Muscle layer of duodenum (tissue), 2 donors: ENCODE data around the gene AGBL4.

Experiments
- H3K27ac ChIP-seq: one replicate; pipeline ENCODE4 v1.7.0; 2013; ENCODE audit warnings: mild to moderate bottlenecking, low read length
- H3K27me3 ChIP-seq: one replicate; pipeline ENCODE4 v1.7.0; 2013; ENCODE audit warnings: low read depth, mild to moderate bottlenecking, control low read depth, low read length
- H3K36me3 ChIP-seq, 2 donors: one replicate each; pipeline ENCODE4 v1.7.0; 2013; ENCODE audit warnings: low read length in 2 of 2, control low read depth in 1 of 2, mild to moderate bottlenecking in 1 of 2; ENCODE audit not compliant: insufficient read depth in 2 of 2, control insufficient read depth in 1 of 2
- H3K4me1 ChIP-seq, 2 donors: one replicate each; pipeline ENCODE4 v1.7.0; 2013; ENCODE audit warnings: low read length in 2 of 2, mild to moderate bottlenecking in 2 of 2, control low read depth in 1 of 2, moderate library complexity in 1 of 2; ENCODE audit not compliant: insufficient read depth in 2 of 2, control insufficient read depth in 1 of 2
- H3K4me3 ChIP-seq, 2 donors: one replicate each; pipeline ENCODE4 v1.7.0; 2013; ENCODE audit warnings: low read length in 2 of 2, low read depth in 1 of 2, mild to moderate bottlenecking in 1 of 2
- H3K9me3 ChIP-seq, 2 donors: one replicate each; pipeline ENCODE4 v1.7.0; 2013; ENCODE audit warnings: low read length in 2 of 2, control low read depth in 1 of 2, mild to moderate bottlenecking in 1 of 2; ENCODE audit not compliant: control insufficient read depth in 1 of 2
- donor health status: healthy.

AGBL4 gene

GRCh38 chr1:48629867-48630266 lies 1393.9 kb downstream of the AGBL4 start:
- Histone ChIP-seq H3K4me3 (no peak overlapping the region), H3K27me3 (no peaks in the 10 kb centered on the region), H3K9me3 (no peaks in the 10 kb centered on the region), H3K4me1 (peaks cover 0 to 6% of the 10 kb centered on the region in 2 donors), H3K36me3 (no peaks in the 10 kb centered on the region), H3K27ac (no peak overlapping the region)

- no peak overlapping the region for H3K27ac ChIP-seq
Observed at GRCh38 chr1:48627486-48627885, 1396.3 kb downstream of the AGBL4 start.

GRCh38 chr1:48619539-48619938 lies 1404.2 kb downstream of the AGBL4 start:
- Histone ChIP-seq H3K9me3 (no peaks in the 10 kb centered on the region), H3K27me3 (no peaks in the 10 kb centered on the region), H3K36me3 (no peaks in the 10 kb centered on the region), H3K4me3 (no peak overlapping the region), H3K27ac (no peak overlapping the region), H3K4me1 (no peaks in the 10 kb centered on the region)

More at GRCh38 chr1:48627486-48627885, 1396.3 kb downstream of the AGBL4 start:
- Histone ChIP-seq H3K9me3 (no peaks in the 10 kb centered on the region), H3K27me3 (no peaks in the 10 kb centered on the region), H3K4me3 (no peak overlapping the region), H3K36me3 (no peaks in the 10 kb centered on the region), H3K4me1 (peaks cover 0 to 6% of the 10 kb centered on the region in 2 donors)

- H3K9me3 ChIP-seq = no peaks in the 10 kb centered on the region
- H3K27me3 ChIP-seq = no peaks in the 10 kb centered on the region
- no peak overlapping the region for H3K4me3 ChIP-seq
- H3K4me1 ChIP-seq = peaks cover 0 to under 1% of the 10 kb centered on the region in 2 donors
- H3K36me3 ChIP-seq = no peaks in the 10 kb centered on the region
- no peak overlapping the region for H3K27ac ChIP-seq
Observed at GRCh38 chr1:48617252-48617651, 1406.5 kb downstream of the AGBL4 start.

GRCh38 chr1:48616710-48617109 lies 1407.0 kb downstream of the AGBL4 start:
- H3K36me3 ChIP-seq = no peaks in the 10 kb centered on the region
- no peak overlapping the region for H3K27ac ChIP-seq
- peaks cover 0 to 6% of the 10 kb centered on the region in 2 donors for H3K4me1 ChIP-seq
- no peaks in the 10 kb centered on the region for H3K27me3 ChIP-seq
- no peaks in the 10 kb centered on the region for H3K9me3 ChIP-seq
- no peak overlapping the region for H3K4me3 ChIP-seq

- Histone ChIP-seq H3K9me3 (no peaks in the 10 kb centered on the region), H3K4me1 (peaks cover 0 to 25% of the 10 kb centered on the region in 2 donors), H3K36me3 (no peaks in the 10 kb centered on the region), H3K27me3 (no peaks in the 10 kb centered on the region), H3K27ac (no peak overlapping the region), H3K4me3 (no peak overlapping the region)
Observed at GRCh38 chr1:48611841-48612240, 1411.9 kb downstream of the AGBL4 start.

GRCh38 chr1:48610628-48611542 lies 1412.9 kb downstream of the AGBL4 start:
- no peaks in the 10 kb centered on the region for H3K36me3 ChIP-seq
- H3K27me3 ChIP-seq = no peaks in the 10 kb centered on the region
- no peak overlapping the region for H3K27ac ChIP-seq
- no peaks in the 10 kb centered on the region for H3K9me3 ChIP-seq
- H3K4me3 ChIP-seq = no peak overlapping the region
- H3K4me1 ChIP-seq = peaks cover 0 to 25% of the 10 kb centered on the region in 2 donors

- no peaks in the 10 kb centered on the region for H3K36me3 ChIP-seq
- H3K4me3 ChIP-seq = no peak overlapping the region
- H3K27me3 ChIP-seq = no peaks in the 10 kb centered on the region
- no peaks in the 10 kb centered on the region for H3K9me3 ChIP-seq
- no peak overlapping the region for H3K27ac ChIP-seq
- peaks cover 0 to 25% of the 10 kb centered on the region in 2 donors for H3K4me1 ChIP-seq
Observed at GRCh38 chr1:48608882-48609281, 1414.9 kb downstream of the AGBL4 start.

GRCh38 chr1:48603222-48603621 lies 1420.5 kb downstream of the AGBL4 start:
- H3K36me3 ChIP-seq = no peaks in the 10 kb centered on the region
- peaks cover 0 to 14% of the 10 kb centered on the region in 2 donors for H3K4me1 ChIP-seq
- no peak overlapping the region for H3K27ac ChIP-seq
- H3K9me3 ChIP-seq = no peaks in the 10 kb centered on the region
- no peak overlapping the region for H3K4me3 ChIP-seq
- H3K27me3 ChIP-seq = no peaks in the 10 kb centered on the region

GRCh38 chr1:48602349-48602748 lies 1421.4 kb downstream of the AGBL4 start:
- H3K27ac ChIP-seq = no peak overlapping the region
- H3K4me3 ChIP-seq = no peak overlapping the region
- no peaks in the 10 kb centered on the region for H3K36me3 ChIP-seq
- H3K27me3 ChIP-seq = no peaks in the 10 kb centered on the region
- peaks cover 0 to 14% of the 10 kb centered on the region in 2 donors for H3K4me1 ChIP-seq
- no peaks in the 10 kb centered on the region for H3K9me3 ChIP-seq

- no peaks in the 10 kb centered on the region for H3K9me3 ChIP-seq
- no peak overlapping the region for H3K27ac ChIP-seq
- no peak overlapping the region for H3K4me3 ChIP-seq
- no peaks in the 10 kb centered on the region for H3K27me3 ChIP-seq
- H3K4me1 ChIP-seq = peaks cover 0 to 28% of the 10 kb centered on the region in 2 donors
- H3K36me3 ChIP-seq = no peaks in the 10 kb centered on the region
Observed at GRCh38 chr1:48600182-48600581, 1423.6 kb downstream of the AGBL4 start.
